Transverse colon (tissue), 3 donors: ENCODE data around the gene CD82.

Experiments used
- POLR2A ChIP-seq: fragments of 450-650 bp; IDR thresholded peaks from one replicate; pipeline ENCODE4 v1.6.1; 2016; ENCODE audit warnings: antibody characterized with exemption, mild to moderate bottlenecking, moderate library complexity
- TF ChIP-seq, protein P1 (sequence below), 5 experiments: fragments of 200-600 bp in 3 of 5; fragments of 450-650 bp in 2 of 5; sonication (generic) in 3 of 5; IDR thresholded peaks; 1 replicate in 2 of 5; 2 replicates in 3 of 5; pipeline ENCODE4 v1.5.1; 2016 to 2017; ENCODE audit warnings: antibody characterized with exemption in 5 of 5, inconsistent platforms in 3 of 5, mild to moderate bottlenecking in 2 of 5, moderate library complexity in 1 of 5

DNA sequence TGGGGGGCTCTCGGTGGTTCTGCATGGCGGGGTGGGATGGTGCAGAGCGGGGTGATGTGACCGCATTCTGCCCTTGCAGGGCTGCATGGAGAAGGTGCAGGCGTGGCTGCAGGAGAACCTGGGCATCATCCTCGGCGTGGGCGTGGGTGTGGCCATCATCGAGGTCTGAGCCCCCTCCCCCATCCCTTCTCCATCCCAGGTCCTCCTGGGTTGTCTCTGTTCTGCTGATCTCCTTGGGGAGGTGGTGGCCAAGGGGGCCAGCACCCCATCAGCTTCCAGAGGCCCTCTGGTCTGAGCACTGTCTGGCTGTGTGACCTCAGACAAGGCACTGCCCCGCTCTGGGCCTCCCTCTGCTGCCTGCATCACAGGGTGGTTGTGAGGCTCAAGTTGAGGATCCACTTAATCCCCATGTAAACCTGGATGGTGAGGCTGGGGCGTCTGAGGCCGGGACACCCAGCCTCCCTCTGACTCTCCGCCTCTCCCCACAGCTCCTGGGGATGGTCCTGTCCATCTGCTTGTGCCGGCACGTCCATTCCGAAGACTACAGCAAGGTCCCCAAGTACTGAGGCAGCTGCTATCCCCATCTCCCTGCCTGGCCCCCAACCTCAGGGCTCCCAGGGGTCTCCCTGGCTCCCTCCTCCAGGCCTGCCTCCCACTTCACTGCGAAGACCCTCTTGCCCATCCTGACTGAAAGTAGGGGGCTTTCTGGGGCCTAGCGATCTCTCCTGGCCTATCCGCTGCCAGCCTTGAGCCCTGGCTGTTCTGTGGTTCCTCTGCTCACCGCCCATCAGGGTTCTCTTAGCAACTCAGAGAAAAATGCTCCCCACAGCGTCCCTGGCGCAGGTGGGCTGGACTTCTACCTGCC lies 53.3 kb downstream of the CD82 start:
- TF ChIP-seq, protein P1, sequence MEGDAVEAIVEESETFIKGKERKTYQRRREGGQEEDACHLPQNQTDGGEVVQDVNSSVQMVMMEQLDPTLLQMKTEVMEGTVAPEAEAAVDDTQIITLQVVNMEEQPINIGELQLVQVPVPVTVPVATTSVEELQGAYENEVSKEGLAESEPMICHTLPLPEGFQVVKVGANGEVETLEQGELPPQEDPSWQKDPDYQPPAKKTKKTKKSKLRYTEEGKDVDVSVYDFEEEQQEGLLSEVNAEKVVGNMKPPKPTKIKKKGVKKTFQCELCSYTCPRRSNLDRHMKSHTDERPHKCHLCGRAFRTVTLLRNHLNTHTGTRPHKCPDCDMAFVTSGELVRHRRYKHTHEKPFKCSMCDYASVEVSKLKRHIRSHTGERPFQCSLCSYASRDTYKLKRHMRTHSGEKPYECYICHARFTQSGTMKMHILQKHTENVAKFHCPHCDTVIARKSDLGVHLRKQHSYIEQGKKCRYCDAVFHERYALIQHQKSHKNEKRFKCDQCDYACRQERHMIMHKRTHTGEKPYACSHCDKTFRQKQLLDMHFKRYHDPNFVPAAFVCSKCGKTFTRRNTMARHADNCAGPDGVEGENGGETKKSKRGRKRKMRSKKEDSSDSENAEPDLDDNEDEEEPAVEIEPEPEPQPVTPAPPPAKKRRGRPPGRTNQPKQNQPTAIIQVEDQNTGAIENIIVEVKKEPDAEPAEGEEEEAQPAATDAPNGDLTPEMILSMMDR (IDR thresholded peaks at IDR 0.05): no peak
- no peak for TF ChIP-seq POLR2A
